K562 (cell line): ENCODE results near the gene RARG. TPM values are rescaled to one million over a fixed set of nuclear protein-coding genes. Genes with fewer than 3 reads are reported as not detected.

Experiments
- ATAC-seq: fragments of 200-7000 bp; cut with Tn5 transposase; 3 replicates; pipeline ENCODE4 v1.9.1; 2020; ENCODE audit warnings: moderate library complexity
- BruUV-seq: library from RNA; stranded (reverse); fragments of 400-500 nt; replicated peaks from 2 replicates; lab custom pipeline; 2021; lab: Mats Ljungman, UMichigan
- CTCF ChIA-PET: fragments of 300-600 bp; formaldehyde crosslinking; extraction: SDS; loops from one replicate; lab custom pipeline; 2021; ENCODE audit warnings: low intra/inter-chr PET ratio; lab: Yijun Ruan, JAX
- POLR2A ChIA-PET: fragments of 300-600, 350-650 bp; sonication (Branson Sonifier 250); formaldehyde crosslinking; extraction: SDS; loops from one replicate; lab custom pipeline; 2021; ENCODE audit warnings: antibody characterized with exemption, inconsistent platforms; lab: Yijun Ruan, JAX
- DNase-seq, 4 experiments: peaks; one replicate each; pipeline versions ENCODE4 v3.0.0 to v3.0.0-alpha.2; 2011 to 2018; ENCODE audit warnings: low spot score in 3 of 4, mixed read lengths in 3 of 4; ENCODE audit errors: extremely low read depth in 1 of 4
- FAIRE-seq: peaks from 2 replicates; lab custom pipeline; 2011; peaks lifted over from hg19 to GRCh38; lab: Jason Lieb, UNC
- H2AFZ ChIP-seq: 2 replicates; pipeline ENCODE4 v1.6.0; 2011; ENCODE audit warnings: low read depth, low read length, control low read depth, inconsistent platforms
- H3K27ac ChIP-seq: fragments of 200-600 bp; 3 replicates; pipeline ENCODE4 v1.8.0; 2011; ENCODE audit warnings: low read depth, mild to moderate bottlenecking, control low read depth, inconsistent platforms, low read length, moderate library complexity, mixed read lengths; ENCODE audit errors: extremely low read depth
- H3K27me3 ChIP-seq, 2 experiments: fragments of 300-600 bp in 1 of 2; 2 replicates in 1 of 2; 3 replicates in 1 of 2; pipeline versions ENCODE4 v1.6.0 to v1.8.0; 2011; ENCODE audit warnings: inconsistent platforms in 2 of 2, low read length in 2 of 2, mild to moderate bottlenecking in 1 of 2, mixed read lengths in 1 of 2, moderate library complexity in 1 of 2; ENCODE audit not compliant: control insufficient read depth in 2 of 2, insufficient read depth in 2 of 2
- H3K36me3 ChIP-seq: fragments of 300-600 bp; 3 replicates; pipeline ENCODE4 v1.8.0; 2011; ENCODE audit warnings: mild to moderate bottlenecking, low read length, inconsistent platforms; ENCODE audit not compliant: control insufficient read depth, insufficient read depth
- H3K4me1 ChIP-seq, 2 experiments: fragments of 200-600 bp in 1 of 2; replicated peaks in 1 of 2; 2 replicates in 1 of 2; 3 replicates in 1 of 2; pipeline versions ENCODE4 v1.5.1 to v1.8.0; 2011; ENCODE audit warnings: inconsistent platforms in 2 of 2, low read length in 2 of 2, mild to moderate bottlenecking in 1 of 2, mixed read lengths in 1 of 2, moderate library complexity in 1 of 2; ENCODE audit not compliant: control insufficient read depth in 2 of 2, insufficient read depth in 2 of 2
- H3K4me2 ChIP-seq: 2 replicates; pipeline ENCODE4 v1.6.1; 2011; ENCODE audit warnings: low read length, control low read depth, inconsistent platforms, mixed read lengths; ENCODE audit not compliant: insufficient read depth
- H3K4me3 ChIP-seq: fragments of 200-600 bp; sonication (generic), shearing (Covaris generic); 2 replicates; pipeline ENCODE4 v1.5.1; 2016; ENCODE audit warnings: control low read depth, inconsistent platforms
- H3K79me2 ChIP-seq: fragments of 200-600 bp; 3 replicates; pipeline ENCODE4 v1.8.0; 2011; ENCODE audit warnings: low read length, inconsistent platforms; ENCODE audit not compliant: control insufficient read depth, insufficient read depth
- H3K9ac ChIP-seq, 2 experiments: 2 replicates each; pipeline versions ENCODE4 v1.6.0 to v1.6.1; 2011; ENCODE audit warnings: low read depth in 2 of 2, low read length in 2 of 2, control low read depth in 1 of 2, inconsistent platforms in 1 of 2, mild to moderate bottlenecking in 1 of 2, mixed read lengths in 1 of 2; ENCODE audit not compliant: insufficient read depth in 1 of 2
- H3K9me1 ChIP-seq: one replicate; pipeline ENCODE4 v1.6.0; 2011; ENCODE audit warnings: inconsistent platforms, mild to moderate bottlenecking, low read length, moderate library complexity; ENCODE audit not compliant: control insufficient read depth, insufficient read depth
- H3K9me3 ChIP-seq: replicated peaks from 2 replicates; pipeline ENCODE4 v1.5.1; 2011; ENCODE audit warnings: low read depth, low read length, inconsistent platforms; ENCODE audit not compliant: control insufficient read depth, insufficient read depth
- H4K20me1 ChIP-seq: replicated peaks from 2 replicates; pipeline ENCODE4 v1.6.1; 2011; ENCODE audit warnings: low read length, inconsistent platforms, mixed read lengths; ENCODE audit not compliant: control insufficient read depth, insufficient read depth
- E2F3 ChIP-seq: fragments of 250-450 bp; sonication (Bioruptor Pico); IDR thresholded peaks from 2 replicates; pipeline ENCODE4 v1.4.0; 2020; ENCODE audit warnings: mild to moderate bottlenecking
- NFIC ChIP-seq: fragments of 450-650 bp; IDR thresholded peaks from 2 replicates; pipeline ENCODE4 v1.6.1; 2017; ENCODE audit warnings: mild to moderate bottlenecking, inconsistent platforms
- RBFOX2 ChIP-seq: fragments of 200-400 bp; formaldehyde crosslinking; IDR thresholded peaks from 2 replicates; pipeline ENCODE4 v1.6.1; 2017; ENCODE audit warnings: low read depth, mild to moderate bottlenecking, low read length, moderate library complexity
- SMARCC2 ChIP-seq: fragments of 450-650 bp; IDR thresholded peaks from 2 replicates; pipeline ENCODE4 v1.6.1; 2017; ENCODE audit warnings: antibody characterized with exemption, moderate library complexity, mild to moderate bottlenecking, low read depth
- WGBS: fragments of 100-300 bp; shearing (Covaris generic); methylation state at CpG from one replicate; pipeline ENCODE4 v1.1.6; 2016; ENCODE audit warnings: low coverage, mixed read lengths; ENCODE audit not compliant: insufficient coverage; ENCODE audit errors: missing lambda C conversion rate; 5-methylcytosine and 5-hydroxymethylcytosine counted together
- in situ Hi-C: fragments of 300-500 bp; cut with MboI; formaldehyde crosslinking; loops from 4 replicates; pipeline ENCODE4 v1.15.0; 2018; ENCODE audit warnings: inconsistent platforms, mixed read lengths
- intact Hi-C: fragments of 100-400 bp; cut with micrococcal nuclease; formaldehyde crosslinking; loops from 2 replicates; pipeline ENCODE4 v1.14.2; 2022
- polyA plus RNA-seq, 8 experiments: library from polyadenylated mRNA; depleted of rRNA in 4 of 8; stranded (reverse) in 5 of 8; unstranded in 3 of 8; fragments of >200 nt; fragmentation: Nextera tagmentation in 2 of 8; fragmentation: Illumina TruSeq in 1 of 8; extraction: Ambion mirVana in 2 of 8; extraction: Trizol in 1 of 8; gene quantifications; 2 replicates each; pipeline versions ENCODE4 v1.2.1 to v1.2.3, GENCODE V29; 2011 to 2014; ENCODE audit warnings: inconsistent platforms in 1 of 8, missing spikeins in 1 of 8
- total RNA-seq, 7 experiments: library from RNA; depleted of rRNA in 6 of 7; stranded (reverse); fragments of >200 nt in 6 of 7; fragmentation: Illumina TruSeq in 2 of 7; extraction: Trizol in 2 of 7; gene quantifications; 2 replicates each; pipeline versions ENCODE4 v1.2.1 to v1.2.3, GENCODE V29; 2011 to 2021; ENCODE audit warnings: low replicate concordance in 1 of 7
- TF ChIP-seq, protein P1 (sequence below): fragments of 250-450 bp; sonication (Bioruptor Pico); IDR thresholded peaks from 2 replicates; pipeline ENCODE4 v1.5.0; 2021
- TF ChIP-seq, protein P2 (sequence below): fragments of 250-450 bp; sonication (Bioruptor Pico); IDR thresholded peaks from 2 replicates; pipeline ENCODE4 v1.4.0; 2020
- TF ChIP-seq, protein P3 (sequence below): sonication (generic); formaldehyde crosslinking; IDR thresholded peaks from 2 replicates; pipeline ENCODE4 v1.8.1; 2022; ENCODE audit warnings: missing genetic modification reagents
- TF ChIP-seq, protein P4 (sequence below), 3 experiments: fragments of 200-800 bp in 1 of 3; sonication (Bioruptor generic) in 1 of 3; sonication (generic) in 1 of 3; formaldehyde crosslinking in 1 of 3; IDR thresholded peaks; 2 replicates each; pipeline versions ENCODE4 v1.6.1 to v1.8.0; 2016 to 2022; ENCODE audit warnings: mild to moderate bottlenecking in 2 of 3, missing compliant biosample characterization in 2 of 3, missing genetic modification characterization in 2 of 3, missing genetic modification reagents in 1 of 3

The RARG gene
- total and polyA plus RNA-seq, 9 of the 15 experiments (the other 6 are each of a cell fraction or from before 2014, with no cell fraction given): 0.18 to 7.6 (median 3.8) TPM

DNA sequence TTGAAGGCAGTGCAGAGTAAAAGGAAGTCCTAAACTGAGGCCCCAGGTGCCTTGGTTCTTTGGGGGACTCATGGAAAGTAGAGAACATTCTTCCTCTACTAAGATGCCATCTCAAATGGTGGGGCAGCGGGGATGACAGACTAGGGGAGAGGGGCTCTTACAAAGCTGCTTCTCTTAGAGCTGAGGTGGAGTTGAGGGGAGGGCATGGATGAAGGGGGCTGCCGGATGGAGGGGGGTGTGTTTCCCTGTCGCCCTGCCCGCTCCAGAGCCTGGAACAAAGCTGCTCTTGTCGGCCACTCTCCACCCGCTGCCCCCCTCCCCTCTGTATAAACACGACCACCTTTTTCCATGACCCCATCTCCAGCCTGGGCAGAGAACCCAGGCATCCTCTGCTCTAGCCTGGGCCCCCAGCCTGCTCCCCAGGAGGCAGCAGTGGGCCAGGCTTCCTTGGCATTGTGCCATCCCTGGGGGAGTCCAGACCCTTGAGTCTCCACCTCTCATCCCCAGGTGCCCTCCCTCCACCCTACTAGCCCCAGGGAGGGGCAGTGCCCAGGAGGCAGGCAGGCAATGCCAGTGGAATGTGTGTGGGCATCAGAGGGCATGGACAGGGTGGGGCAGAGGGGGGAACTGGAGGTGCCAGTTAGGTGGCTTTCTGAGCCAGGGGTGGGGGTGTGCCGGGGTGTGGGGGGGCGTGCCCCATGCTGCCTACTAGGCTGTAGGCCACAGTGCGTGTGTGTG, 1.7 kb downstream of the RARG start:
- POLR2A ChIA-PET: interaction anchor here (0.6 to 1.3 kb wide), 3 partner anchors 11 to 65 kb away, joined by 3 to 4 read pairs (median 4); partner anchors contain the start of gene PFDN5
- no peak overlapping the region for H3K4me3 ChIP-seq
- TF ChIP-seq, protein P1, sequence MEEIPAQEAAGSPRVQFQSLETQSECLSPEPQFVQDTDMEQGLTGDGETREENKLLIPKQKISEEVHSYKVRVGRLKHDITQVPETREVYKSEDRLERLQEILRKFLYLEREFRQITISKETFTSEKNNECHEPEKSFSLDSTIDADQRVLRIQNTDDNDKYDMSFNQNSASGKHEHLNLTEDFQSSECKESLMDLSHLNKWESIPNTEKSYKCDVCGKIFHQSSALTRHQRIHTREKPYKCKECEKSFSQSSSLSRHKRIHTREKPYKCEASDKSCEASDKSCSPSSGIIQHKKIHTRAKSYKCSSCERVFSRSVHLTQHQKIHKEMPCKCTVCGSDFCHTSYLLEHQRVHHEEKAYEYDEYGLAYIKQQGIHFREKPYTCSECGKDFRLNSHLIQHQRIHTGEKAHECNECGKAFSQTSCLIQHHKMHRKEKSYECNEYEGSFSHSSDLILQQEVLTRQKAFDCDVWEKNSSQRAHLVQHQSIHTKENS: no peak
- TF ChIP-seq NFIC: peak; percentile 65
- H3K27me3 ChIP-seq: no peaks in the 10 kb centered on the region
- FAIRE-seq (no peak), DNase-seq (no peak), ATAC-seq (no peak)
- CTCF ChIA-PET: no interaction called here
- H3K36me3 ChIP-seq: no peaks in the 10 kb centered on the region
- 66% methylated on average over 8 of the region's 10 CpGs for WGBS
- H3K4me1 ChIP-seq: peaks cover 13 to 34% of the 10 kb centered on the region in 2 experiments
- no peaks in the 10 kb centered on the region; the same call in 1 of the 2 replicates for H4K20me1 ChIP-seq
- BruUV-seq: no TSS peak
- H3K9ac ChIP-seq: no peak overlapping the region
- no peak overlapping the region for H3K27ac ChIP-seq
- in situ Hi-C loops (no loop called here), intact Hi-C loops (no loop called here)
- H3K79me2 ChIP-seq: no peaks in the 10 kb centered on the region
- H3K9me3 ChIP-seq: no peaks in the 10 kb centered on the region
- H2AFZ ChIP-seq: no peak overlapping the region
- no peaks in the 10 kb centered on the region for H3K9me1 ChIP-seq
- no peak overlapping the region for H3K4me2 ChIP-seq

DNA sequence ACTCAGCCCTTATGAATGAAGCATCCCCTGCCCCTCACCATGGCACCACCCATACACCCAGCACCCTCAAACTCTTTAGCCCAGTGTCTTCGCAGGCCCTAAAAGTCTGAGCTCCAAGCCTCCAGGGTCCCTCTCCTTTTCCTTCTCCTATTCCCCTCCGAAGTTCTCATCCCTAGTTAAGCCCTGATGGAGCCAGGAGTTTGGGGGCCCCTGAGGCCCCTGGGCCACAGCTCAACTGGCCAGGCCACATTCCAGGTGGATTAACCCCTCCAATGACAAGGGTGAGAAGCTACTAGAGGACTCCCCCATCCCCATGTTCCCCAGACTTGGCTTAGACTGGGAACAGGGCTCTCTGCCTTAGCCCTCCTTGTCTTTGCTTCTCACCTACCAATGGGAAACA, 2.6 kb downstream of the RARG start:
- H3K27ac ChIP-seq: no peak overlapping the region
- H3K4me1 ChIP-seq: peaks cover 18 to 37% of the 10 kb centered on the region in 2 experiments
- no peaks in the 10 kb centered on the region for H3K9me3 ChIP-seq
- POLR2A ChIA-PET: interaction anchor here (0.6 to 1.3 kb wide), 4 partner anchors 10 to 66 kb away, joined by 3 to 4 read pairs (median 4); partner anchors contain the start of gene PFDN5
- H3K4me2 ChIP-seq: no peak overlapping the region
- no peak for ATAC-seq
- H3K79me2 ChIP-seq: no peaks in the 10 kb centered on the region
- no peak for DNase-seq
- H3K9ac ChIP-seq: 0 out of 4 replicates have a peak overlapping the region, but pooled peaks of 1 of the 2 experiments have one; percentile 18
- FAIRE-seq: no peak
- no peaks in the 10 kb centered on the region; the same call in 1 of the 2 replicates for H4K20me1 ChIP-seq
- BruUV-seq: no TSS peak
- H3K36me3 ChIP-seq: no peaks in the 10 kb centered on the region
- H3K9me1 ChIP-seq: no peaks in the 10 kb centered on the region
- H3K4me3 ChIP-seq: no peak overlapping the region
- intact Hi-C loops (no loop called here), in situ Hi-C loops (no loop called here)
- CTCF ChIA-PET: no interaction called here
- WGBS: 46% methylated on average over 2 of the region's 2 CpGs
- no peaks in the 10 kb centered on the region for H3K27me3 ChIP-seq
- no peak overlapping the region for H2AFZ ChIP-seq
- TF ChIP-seq, protein P2, sequence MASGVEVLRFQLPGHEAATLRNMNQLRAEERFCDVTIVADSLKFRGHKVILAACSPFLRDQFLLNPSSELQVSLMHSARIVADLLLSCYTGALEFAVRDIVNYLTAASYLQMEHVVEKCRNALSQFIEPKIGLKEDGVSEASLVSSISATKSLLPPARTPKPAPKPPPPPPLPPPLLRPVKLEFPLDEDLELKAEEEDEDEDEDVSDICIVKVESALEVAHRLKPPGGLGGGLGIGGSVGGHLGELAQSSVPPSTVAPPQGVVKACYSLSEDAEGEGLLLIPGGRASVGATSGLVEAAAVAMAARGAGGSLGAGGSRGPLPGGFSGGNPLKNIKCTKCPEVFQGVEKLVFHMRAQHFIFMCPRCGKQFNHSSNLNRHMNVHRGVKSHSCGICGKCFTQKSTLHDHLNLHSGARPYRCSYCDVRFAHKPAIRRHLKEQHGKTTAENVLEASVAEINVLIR: no peak
- TF ChIP-seq E2F3 (no peak), SMARCC2 (no peak), RBFOX2 (no peak)
- TF ChIP-seq, protein P3, sequence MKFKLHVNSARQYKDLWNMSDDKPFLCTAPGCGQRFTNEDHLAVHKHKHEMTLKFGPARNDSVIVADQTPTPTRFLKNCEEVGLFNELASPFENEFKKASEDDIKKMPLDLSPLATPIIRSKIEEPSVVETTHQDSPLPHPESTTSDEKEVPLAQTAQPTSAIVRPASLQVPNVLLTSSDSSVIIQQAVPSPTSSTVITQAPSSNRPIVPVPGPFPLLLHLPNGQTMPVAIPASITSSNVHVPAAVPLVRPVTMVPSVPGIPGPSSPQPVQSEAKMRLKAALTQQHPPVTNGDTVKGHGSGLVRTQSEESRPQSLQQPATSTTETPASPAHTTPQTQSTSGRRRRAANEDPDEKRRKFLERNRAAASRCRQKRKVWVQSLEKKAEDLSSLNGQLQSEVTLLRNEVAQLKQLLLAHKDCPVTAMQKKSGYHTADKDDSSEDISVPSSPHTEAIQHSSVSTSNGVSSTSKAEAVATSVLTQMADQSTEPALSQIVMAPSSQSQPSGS (CRISPR knock-in tag): no peak
- TF ChIP-seq, protein P4, sequence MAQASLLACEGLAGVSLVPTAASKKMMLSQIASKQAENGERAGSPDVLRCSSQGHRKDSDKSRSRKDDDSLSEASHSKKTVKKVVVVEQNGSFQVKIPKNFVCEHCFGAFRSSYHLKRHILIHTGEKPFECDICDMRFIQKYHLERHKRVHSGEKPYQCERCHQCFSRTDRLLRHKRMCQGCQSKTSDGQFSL (CRISPR knock-in tag; IDR thresholded peaks at IDR 0.05): no peak
- TF ChIP-seq, protein P4 (tag; IDR thresholded peaks at IDR 0.05): no peak
